ENCODE data around the gene PNLIPRP1.

PNLIPRP1 gene

GRCh38 chr10:116627386-116627933, 36.7 kb downstream of the PNLIPRP1 start:
- 0 out of 2 replicates have a peak overlapping the region, but pooled peaks have one; percentile 11 for H3K4me3 ChIP-seq (replicated peaks; ENCODE audit: low read depth, low read length)
- DNase-seq (ENCODE audit: extremely low read depth, low read depth): no peak
- TF ChIP-seq, protein P1, sequence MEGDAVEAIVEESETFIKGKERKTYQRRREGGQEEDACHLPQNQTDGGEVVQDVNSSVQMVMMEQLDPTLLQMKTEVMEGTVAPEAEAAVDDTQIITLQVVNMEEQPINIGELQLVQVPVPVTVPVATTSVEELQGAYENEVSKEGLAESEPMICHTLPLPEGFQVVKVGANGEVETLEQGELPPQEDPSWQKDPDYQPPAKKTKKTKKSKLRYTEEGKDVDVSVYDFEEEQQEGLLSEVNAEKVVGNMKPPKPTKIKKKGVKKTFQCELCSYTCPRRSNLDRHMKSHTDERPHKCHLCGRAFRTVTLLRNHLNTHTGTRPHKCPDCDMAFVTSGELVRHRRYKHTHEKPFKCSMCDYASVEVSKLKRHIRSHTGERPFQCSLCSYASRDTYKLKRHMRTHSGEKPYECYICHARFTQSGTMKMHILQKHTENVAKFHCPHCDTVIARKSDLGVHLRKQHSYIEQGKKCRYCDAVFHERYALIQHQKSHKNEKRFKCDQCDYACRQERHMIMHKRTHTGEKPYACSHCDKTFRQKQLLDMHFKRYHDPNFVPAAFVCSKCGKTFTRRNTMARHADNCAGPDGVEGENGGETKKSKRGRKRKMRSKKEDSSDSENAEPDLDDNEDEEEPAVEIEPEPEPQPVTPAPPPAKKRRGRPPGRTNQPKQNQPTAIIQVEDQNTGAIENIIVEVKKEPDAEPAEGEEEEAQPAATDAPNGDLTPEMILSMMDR (IDR thresholded peaks at IDR 0.05; ENCODE audit: low read depth, low read length, missing control alignments): peak; percentile 38

DNA sequence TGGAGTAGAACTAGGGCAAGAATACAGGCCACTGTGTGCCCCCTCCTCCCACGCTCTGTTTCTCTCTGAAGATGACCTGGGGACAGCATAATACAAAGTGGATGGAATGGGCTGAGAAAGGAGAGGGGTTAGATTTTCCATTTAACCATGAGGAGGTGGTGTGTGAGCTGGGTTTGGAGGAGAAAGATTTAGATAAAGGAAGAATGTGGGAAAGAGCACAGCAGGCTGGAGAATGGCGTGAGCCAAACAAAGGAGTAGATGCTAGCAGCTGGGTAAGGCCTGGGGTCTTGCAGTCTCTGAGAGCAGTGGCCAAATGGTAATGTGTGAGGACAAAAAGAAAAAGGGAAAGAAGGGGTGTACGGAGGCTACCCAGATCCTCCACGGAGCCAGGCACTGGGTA, 38.6 kb downstream of the PNLIPRP1 start:
- DNase-seq (ENCODE audit: extremely low read depth, low read depth): no peak
- TF ChIP-seq, protein P1 (IDR thresholded peaks at IDR 0.05; ENCODE audit: low read depth, low read length, missing control alignments): no peak
- no peak overlapping the region for H3K4me3 ChIP-seq (replicated peaks; ENCODE audit: low read depth, low read length)

DNA sequence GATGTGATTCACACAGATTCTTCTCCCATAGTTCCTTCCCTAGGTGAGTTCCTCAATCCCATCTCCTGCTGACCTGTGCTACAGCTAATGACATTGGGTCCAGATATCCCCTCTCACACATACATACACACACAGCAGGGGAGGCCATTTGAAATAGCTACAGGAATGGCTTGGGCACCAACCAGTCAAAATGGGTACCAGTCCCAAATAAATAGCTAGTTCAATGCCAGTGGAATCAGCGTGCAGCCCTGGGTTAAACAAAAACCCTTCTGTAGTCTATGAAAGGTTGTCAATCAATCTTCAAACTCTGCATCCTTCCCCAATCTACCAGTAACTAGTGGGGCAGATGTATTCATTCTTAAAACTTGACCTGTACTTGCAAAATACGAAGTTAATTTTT, 39.3 kb downstream of the PNLIPRP1 start:
- DNase-seq (ENCODE audit: extremely low read depth, low read depth): no peak
- no peak overlapping the region for H3K4me3 ChIP-seq (replicated peaks; ENCODE audit: low read depth, low read length)
- TF ChIP-seq, protein P1 (IDR thresholded peaks at IDR 0.05; ENCODE audit: low read depth, low read length, missing control alignments): no peak

DNA sequence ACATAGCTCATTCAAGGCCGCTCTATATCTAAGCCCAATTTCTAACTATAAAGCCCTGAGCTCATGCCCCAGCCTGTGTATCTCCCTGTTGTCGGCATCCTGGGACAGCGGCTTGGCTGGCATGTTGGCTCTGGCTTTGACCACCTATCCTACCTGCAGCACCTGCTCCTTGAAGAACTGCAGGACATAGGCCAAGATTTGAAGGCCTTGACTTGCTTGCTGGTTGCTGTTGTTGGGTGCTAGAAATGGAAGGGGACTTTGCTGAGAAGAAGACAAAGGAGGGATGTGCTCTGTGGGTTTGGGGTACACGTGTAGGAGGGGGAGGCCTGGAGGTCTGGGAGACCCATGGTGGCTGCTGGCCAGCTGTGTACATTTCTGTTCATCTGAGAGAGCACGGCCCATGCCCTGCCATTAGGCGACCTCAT, 41.1 kb downstream of the PNLIPRP1 start:
- H3K4me3 ChIP-seq (replicated peaks; ENCODE audit: low read depth, low read length): no peak overlapping the region
- no peak for DNase-seq (ENCODE audit: extremely low read depth, low read depth)
- TF ChIP-seq, protein P1 (IDR thresholded peaks at IDR 0.05; ENCODE audit: low read depth, low read length, missing control alignments): no peak

DNA sequence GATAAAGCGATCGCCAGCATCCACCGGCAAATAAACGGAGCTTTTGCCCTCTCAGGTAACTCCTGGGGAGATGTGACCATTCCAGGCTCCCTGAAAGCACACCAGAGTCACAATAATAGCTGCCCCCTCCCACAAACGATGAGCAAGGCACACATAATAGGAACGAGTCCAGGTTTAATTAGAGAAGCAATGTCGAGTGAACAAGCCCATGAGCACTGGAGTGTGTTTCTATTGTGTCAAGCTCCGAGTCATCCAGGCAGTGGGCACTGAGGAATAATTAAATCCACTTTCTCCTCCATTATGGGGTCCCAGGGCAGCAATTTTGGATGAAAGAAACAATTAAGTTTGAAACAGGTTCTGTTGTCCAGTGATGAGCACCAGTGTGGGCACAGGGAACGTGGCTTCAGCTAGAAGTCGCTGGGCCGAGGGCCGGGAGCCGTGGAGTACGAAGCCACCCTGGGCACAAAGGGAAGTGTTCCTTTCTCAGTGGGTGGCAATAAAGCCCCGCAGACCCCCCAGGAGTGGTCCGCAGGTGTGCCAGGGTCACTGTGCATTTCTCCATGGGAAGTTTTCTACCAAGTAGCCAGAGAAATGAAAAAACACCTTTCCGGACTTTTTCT, 41.9 kb downstream of the PNLIPRP1 start:
- H3K4me3 ChIP-seq (replicated peaks; ENCODE audit: low read depth, low read length): no peak overlapping the region
- TF ChIP-seq, protein P1 (IDR thresholded peaks at IDR 0.05; ENCODE audit: low read depth, low read length, missing control alignments): no peak
- no peak for DNase-seq (ENCODE audit: extremely low read depth, low read depth)

DNA sequence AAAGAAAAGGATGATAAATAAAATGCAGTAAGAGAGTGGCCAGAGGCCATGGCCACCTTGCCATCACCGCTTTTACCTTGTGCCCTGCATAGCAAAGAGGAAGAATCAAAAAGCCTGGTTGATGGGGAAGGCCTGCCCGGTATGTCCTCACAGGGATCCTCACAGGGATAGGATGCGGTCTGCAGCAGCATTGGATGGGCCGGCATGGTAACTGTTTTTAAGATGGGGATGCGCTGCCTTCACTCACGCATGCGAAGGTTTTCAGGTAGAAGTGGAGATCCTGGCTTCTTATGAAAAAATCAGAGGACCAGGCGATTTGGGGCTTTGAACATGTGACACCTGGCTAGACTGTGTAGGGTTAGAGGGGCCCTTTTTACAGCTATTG, 42.4 kb downstream of the PNLIPRP1 start:
- TF ChIP-seq, protein P1 (IDR thresholded peaks at IDR 0.05; ENCODE audit: low read depth, low read length, missing control alignments): no peak
- no peak for DNase-seq (ENCODE audit: extremely low read depth, low read depth)
- no peak overlapping the region for H3K4me3 ChIP-seq (replicated peaks; ENCODE audit: low read depth, low read length)

Data from HFF-Myc (cell line).